SK-N-SH (cell line): ENCODE results near the gene RHEBL1.

ENCODE experiments used
- EP300 ChIP-seq, 2 experiments: IDR thresholded peaks; 2 replicates each; pipeline versions ENCODE4 v1.4.0 to v1.6.1; 2012; ENCODE audit warnings: borderline replicate concordance in 1 of 2, low read depth in 1 of 2, low read length in 1 of 2
- EZH2phosphoT487 ChIP-seq: fragments of 200-600 bp; sonication (generic); IDR thresholded peaks from 2 replicates; pipeline ENCODE4 v1.6.1; 2017; ENCODE audit warnings: low read depth, mixed run types, mild to moderate bottlenecking, antibody characterized with exemption, moderate library complexity, borderline replicate concordance
- MXI1 ChIP-seq: IDR thresholded peaks from 2 replicates; pipeline ENCODE4 v1.6.1; 2012; ENCODE audit warnings: mild to moderate bottlenecking, low read depth, low read length, improper control_type of control experiment
- RCOR1 ChIP-seq: fragments of 150-350 bp; IDR thresholded peaks from 2 replicates; pipeline ENCODE4 v1.6.1; 2017; ENCODE audit warnings: antibody characterized with exemption, low read length
- SIN3A ChIP-seq: IDR thresholded peaks from 2 replicates; pipeline ENCODE4 v1.6.1; 2012; ENCODE audit warnings: low read depth, mild to moderate bottlenecking, low read length, moderate library complexity, borderline replicate concordance
- SMC3 ChIP-seq: IDR thresholded peaks from 2 replicates; pipeline ENCODE4 v1.6.1; 2012; ENCODE audit warnings: low read depth, low read length, improper control_type of control experiment
- YY1 ChIP-seq: IDR thresholded peaks from 2 replicates; pipeline ENCODE4 v1.4.0; 2012; ENCODE audit warnings: low read depth, mild to moderate bottlenecking
- TF ChIP-seq, protein P1 (sequence below): fragments of 200-600 bp; sonication (generic); IDR thresholded peaks from 2 replicates; pipeline ENCODE4 v1.6.1; 2017; ENCODE audit warnings: antibody characterized with exemption, mild to moderate bottlenecking, moderate library complexity

DNA sequence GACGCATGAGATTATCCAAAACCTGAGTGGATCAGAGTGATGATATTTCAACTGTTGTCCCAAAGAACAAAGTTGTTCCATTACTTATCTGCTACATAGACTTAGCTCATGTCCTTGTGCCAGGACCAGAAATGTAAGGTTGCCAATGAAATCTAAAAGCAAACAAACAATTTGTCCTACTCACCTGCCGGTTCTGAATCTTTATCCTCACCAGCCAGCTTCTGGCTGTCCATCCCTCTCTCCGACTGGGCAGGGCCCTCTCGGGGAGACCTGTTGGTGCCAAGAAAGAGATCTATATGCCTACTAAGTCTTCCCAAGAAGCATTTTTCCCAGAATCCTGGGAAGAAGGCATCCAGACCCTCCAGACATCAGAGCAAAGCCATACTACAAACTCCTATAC is 14.7 kb downstream of the RHEBL1 start:
- TF ChIP-seq, protein P1, sequence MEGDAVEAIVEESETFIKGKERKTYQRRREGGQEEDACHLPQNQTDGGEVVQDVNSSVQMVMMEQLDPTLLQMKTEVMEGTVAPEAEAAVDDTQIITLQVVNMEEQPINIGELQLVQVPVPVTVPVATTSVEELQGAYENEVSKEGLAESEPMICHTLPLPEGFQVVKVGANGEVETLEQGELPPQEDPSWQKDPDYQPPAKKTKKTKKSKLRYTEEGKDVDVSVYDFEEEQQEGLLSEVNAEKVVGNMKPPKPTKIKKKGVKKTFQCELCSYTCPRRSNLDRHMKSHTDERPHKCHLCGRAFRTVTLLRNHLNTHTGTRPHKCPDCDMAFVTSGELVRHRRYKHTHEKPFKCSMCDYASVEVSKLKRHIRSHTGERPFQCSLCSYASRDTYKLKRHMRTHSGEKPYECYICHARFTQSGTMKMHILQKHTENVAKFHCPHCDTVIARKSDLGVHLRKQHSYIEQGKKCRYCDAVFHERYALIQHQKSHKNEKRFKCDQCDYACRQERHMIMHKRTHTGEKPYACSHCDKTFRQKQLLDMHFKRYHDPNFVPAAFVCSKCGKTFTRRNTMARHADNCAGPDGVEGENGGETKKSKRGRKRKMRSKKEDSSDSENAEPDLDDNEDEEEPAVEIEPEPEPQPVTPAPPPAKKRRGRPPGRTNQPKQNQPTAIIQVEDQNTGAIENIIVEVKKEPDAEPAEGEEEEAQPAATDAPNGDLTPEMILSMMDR, result no peak
- TF ChIP-seq RCOR1, result no peak
- no peak for TF ChIP-seq SMC3
- no peak for TF ChIP-seq YY1
- TF ChIP-seq MXI1, result no peak
- no peak for TF ChIP-seq EP300 (IDR thresholded peaks at IDR 0.05; ENCODE audit: borderline replicate concordance in 1 of 2, low read depth in 1 of 2, low read length in 1 of 2)
- no peak for TF ChIP-seq SIN3A
- no peak for TF ChIP-seq EZH2phosphoT487
